CD14-positive monocyte (primary cell): ENCODE measurements around the gene PRMT5. TPM values are rescaled to one million over a fixed set of nuclear protein-coding genes. Genes with fewer than 3 reads are reported as not detected.

Source experiments
- DNase-seq, 3 donors: peaks; one replicate each; pipeline ENCODE4 v3.0.0-alpha.2; 2011 to 2022
- H2AFZ ChIP-seq: 2 replicates; pipeline ENCODE4 v1.6.0; 2012; ENCODE audit warnings: mild to moderate bottlenecking, low read depth, low read length, inconsistent platforms; ENCODE audit not compliant: insufficient read depth, poor library complexity, severe bottlenecking
- H3K27ac ChIP-seq, 2 donors: 1 replicate in 1 of 2; 2 replicates in 1 of 2; pipeline ENCODE4 v1.5.1; 2012 to 2013; ENCODE audit warnings: low read length in 2 of 2, control low read depth in 1 of 2, inconsistent platforms in 1 of 2, low read depth in 1 of 2, mild to moderate bottlenecking in 1 of 2
- H3K27me3 ChIP-seq, 2 donors: one replicate each; pipeline versions ENCODE4 v1.6.0 to v1.6.1; 2011 to 2013; ENCODE audit warnings: low read length in 2 of 2; ENCODE audit not compliant: control insufficient read depth in 2 of 2, insufficient read depth in 2 of 2
- H3K36me3 ChIP-seq, 2 donors: replicated peaks in 1 of 2; 1 replicate in 1 of 2; 2 replicates in 1 of 2; pipeline versions ENCODE4 v1.5.1 to v1.6.1; 2012 to 2013; ENCODE audit warnings: low read length in 2 of 2, control low read depth in 1 of 2, inconsistent platforms in 1 of 2, mild to moderate bottlenecking in 1 of 2; ENCODE audit not compliant: insufficient read depth in 2 of 2, control insufficient read depth in 1 of 2
- H3K4me1 ChIP-seq, 2 donors: 1 replicate in 1 of 2; 2 replicates in 1 of 2; pipeline versions ENCODE4 v1.5.1 to v1.6.1; 2012 to 2013; ENCODE audit warnings: low read length in 2 of 2, control low read depth in 1 of 2, inconsistent platforms in 1 of 2, mild to moderate bottlenecking in 1 of 2, moderate library complexity in 1 of 2; ENCODE audit not compliant: insufficient read depth in 2 of 2, control insufficient read depth in 1 of 2
- H3K4me2 ChIP-seq: replicated peaks from 2 replicates; pipeline ENCODE3; 2012; ENCODE audit warnings: low read length, moderate library complexity, mild to moderate bottlenecking; ENCODE audit not compliant: poor library complexity, severe bottlenecking; ENCODE audit errors: extremely low read depth
- H3K4me3 ChIP-seq, 3 experiments: fragments of 200-600 bp in 1 of 3; sonication (generic) in 1 of 3; replicated peaks in 1 of 3; 1 replicate in 2 of 3; 2 replicates in 1 of 3; pipeline ENCODE4 v1.5.1; 2011 to 2013; ENCODE audit warnings: low read length in 3 of 3, mild to moderate bottlenecking in 3 of 3, control low read depth in 2 of 3, low read depth in 2 of 3, inconsistent platforms in 1 of 3, moderate library complexity in 1 of 3
- H3K79me2 ChIP-seq: 2 replicates; pipeline ENCODE4 v1.6.0; 2012; ENCODE audit warnings: mild to moderate bottlenecking, control low read depth, inconsistent platforms, low read length, moderate library complexity; ENCODE audit not compliant: insufficient read depth
- H3K9ac ChIP-seq: 2 replicates; pipeline ENCODE4 v1.6.0; 2017; ENCODE audit warnings: low read length, mild to moderate bottlenecking; ENCODE audit not compliant: insufficient read depth, poor library complexity, severe bottlenecking
- H3K9me3 ChIP-seq, 2 donors: replicated peaks in 1 of 2; 1 replicate in 1 of 2; 2 replicates in 1 of 2; pipeline versions ENCODE4 v1.5.1 to v1.6.1; 2012 to 2013; ENCODE audit warnings: low read length in 2 of 2, control low read depth in 1 of 2; ENCODE audit not compliant: control insufficient read depth in 1 of 2, insufficient read depth in 1 of 2
- H4K20me1 ChIP-seq: 2 replicates; pipeline ENCODE4 v1.6.0; 2012; ENCODE audit warnings: mild to moderate bottlenecking, low read length, control low read depth, moderate library complexity; ENCODE audit not compliant: insufficient read depth
- H3K27ac Mint-ChIP-seq, 7 donors: one replicate each; pipeline ENCODE4 v1.8.0; 2020; ENCODE audit warnings: mild to moderate bottlenecking in 7 of 7, mixed read lengths in 7 of 7, moderate library complexity in 6 of 7, inconsistent platforms in 2 of 7
- H3K27me3 Mint-ChIP-seq, 3 donors: one replicate each; pipeline ENCODE4 v1.8.0; 2021 to 2022; ENCODE audit warnings: low read depth in 3 of 3, mild to moderate bottlenecking in 3 of 3, mixed read lengths in 3 of 3, moderate library complexity in 3 of 3, inconsistent platforms in 1 of 3
- H3K36me3 Mint-ChIP-seq, 2 donors: one replicate each; pipeline ENCODE4 v1.8.0; 2020; ENCODE audit warnings: mixed read lengths in 2 of 2, inconsistent platforms in 1 of 2, mild to moderate bottlenecking in 1 of 2
- H3K4me1 Mint-ChIP-seq: one replicate; pipeline ENCODE4 v1.8.0; 2020; ENCODE audit warnings: mild to moderate bottlenecking, mixed read lengths
- H3K4me3 Mint-ChIP-seq, 2 donors: one replicate each; pipeline ENCODE4 v1.8.0; 2020; ENCODE audit warnings: mild to moderate bottlenecking in 2 of 2, mixed read lengths in 2 of 2, moderate library complexity in 1 of 2
- H3K9me3 Mint-ChIP-seq, 7 donors: one replicate each; pipeline ENCODE4 v1.8.0; 2020 to 2022; ENCODE audit warnings: mixed read lengths in 7 of 7, mild to moderate bottlenecking in 6 of 7, moderate library complexity in 6 of 7, inconsistent platforms in 2 of 7
- WGBS: methylation state at CpG from one replicate; pipeline ENCODE4 v1.1.5; 2013; ENCODE audit warnings: missing lambda C conversion rate; ENCODE audit not compliant: insufficient coverage; 5-methylcytosine and 5-hydroxymethylcytosine counted together
- intact Hi-C, 2 donors: fragments of 100-400 bp; cut with micrococcal nuclease; formaldehyde crosslinking; loops; one replicate each; pipeline versions ENCODE4 v1.15.0 to v1.15.1; 2023
- polyA plus RNA-seq, 3 donors: library from polyadenylated mRNA; depleted of rRNA in 1 of 3; unstranded in 2 of 3; stranded (reverse) in 1 of 3; fragments of 300-500 nt in 2 of 3; fragments of >200 nt in 1 of 3; fragmentation: Illumina TruSeq in 2 of 3; gene quantifications; 1 replicate in 2 of 3; 2 replicates in 1 of 3; pipeline ENCODE4 v1.2.3, GENCODE V29; 2012 to 2021
- TF ChIP-seq, protein P1 (sequence below): fragments of 200-600 bp; IDR thresholded peaks from one replicate; pipeline ENCODE4 v1.8.0; 2022; ENCODE audit warnings: antibody characterized with exemption, mild to moderate bottlenecking

Gene PRMT5
- polyA plus RNA-seq, 3 donors = 38.7 to 44.4 (median 44.1) TPM

DNA sequence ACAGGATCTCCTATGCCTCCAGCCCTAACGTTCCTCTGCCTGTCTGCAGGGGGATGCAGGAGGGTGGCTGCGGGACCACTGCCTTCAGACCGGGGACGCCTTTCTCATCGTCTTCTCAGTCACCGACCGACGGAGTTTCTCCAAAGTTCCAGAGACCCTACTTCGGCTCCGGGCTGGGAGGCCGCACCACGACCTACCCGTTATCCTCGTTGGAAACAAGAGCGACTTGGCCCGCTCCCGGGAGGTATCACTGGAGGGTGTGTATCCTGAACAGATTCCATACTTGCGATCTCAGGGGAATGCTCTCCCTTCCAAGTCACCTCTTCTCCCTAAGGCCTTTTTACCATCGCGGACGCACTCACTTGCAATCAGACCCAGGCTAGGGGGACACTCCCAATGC lies 43.2 kb downstream of the PRMT5 start:
- Mint-ChIP-seq H3K27ac (peak overlapping the region in 1 of 7 donors; percentile 71), H3K27me3 (peaks cover 31 to 51% (median 31%) of the 10 kb centered on the region in 3 donors), H3K36me3 (peaks cover 6 to 10% of the 10 kb centered on the region in 2 donors), H3K4me3 (peak overlapping the region; percentile 84 to 94), H3K9me3 (peaks cover 0 to 10% (median 3%) of the 10 kb centered on the region in 7 donors), H3K4me1 (peaks cover 29% of the 10 kb centered on the region)
- Histone ChIP-seq H3K4me2 (peak overlapping the region; percentile 77), H3K27me3 (peaks cover 0 to 31% of the 10 kb centered on the region in 2 donors), H3K9ac (no peak overlapping the region), H2AFZ (peak overlapping the region; percentile 80), H3K4me3 (peak overlapping the region in 1 of 3 experiments; percentile 78), H3K27ac (no peak overlapping the region), H3K79me2 (no peaks in the 10 kb centered on the region), H3K36me3 (no peaks in the 10 kb centered on the region), H3K9me3 (no peaks in the 10 kb centered on the region), H3K4me1 (peaks cover 12 to 15% of the 10 kb centered on the region in 2 donors), H4K20me1 (no peaks in the 10 kb centered on the region)
- no peak for DNase-seq
- intact Hi-C loops = no loop called here
- 95% methylated on average over 14 of the region's 21 CpGs for WGBS
- TF ChIP-seq, protein P1, sequence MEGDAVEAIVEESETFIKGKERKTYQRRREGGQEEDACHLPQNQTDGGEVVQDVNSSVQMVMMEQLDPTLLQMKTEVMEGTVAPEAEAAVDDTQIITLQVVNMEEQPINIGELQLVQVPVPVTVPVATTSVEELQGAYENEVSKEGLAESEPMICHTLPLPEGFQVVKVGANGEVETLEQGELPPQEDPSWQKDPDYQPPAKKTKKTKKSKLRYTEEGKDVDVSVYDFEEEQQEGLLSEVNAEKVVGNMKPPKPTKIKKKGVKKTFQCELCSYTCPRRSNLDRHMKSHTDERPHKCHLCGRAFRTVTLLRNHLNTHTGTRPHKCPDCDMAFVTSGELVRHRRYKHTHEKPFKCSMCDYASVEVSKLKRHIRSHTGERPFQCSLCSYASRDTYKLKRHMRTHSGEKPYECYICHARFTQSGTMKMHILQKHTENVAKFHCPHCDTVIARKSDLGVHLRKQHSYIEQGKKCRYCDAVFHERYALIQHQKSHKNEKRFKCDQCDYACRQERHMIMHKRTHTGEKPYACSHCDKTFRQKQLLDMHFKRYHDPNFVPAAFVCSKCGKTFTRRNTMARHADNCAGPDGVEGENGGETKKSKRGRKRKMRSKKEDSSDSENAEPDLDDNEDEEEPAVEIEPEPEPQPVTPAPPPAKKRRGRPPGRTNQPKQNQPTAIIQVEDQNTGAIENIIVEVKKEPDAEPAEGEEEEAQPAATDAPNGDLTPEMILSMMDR = no peak

DNA sequence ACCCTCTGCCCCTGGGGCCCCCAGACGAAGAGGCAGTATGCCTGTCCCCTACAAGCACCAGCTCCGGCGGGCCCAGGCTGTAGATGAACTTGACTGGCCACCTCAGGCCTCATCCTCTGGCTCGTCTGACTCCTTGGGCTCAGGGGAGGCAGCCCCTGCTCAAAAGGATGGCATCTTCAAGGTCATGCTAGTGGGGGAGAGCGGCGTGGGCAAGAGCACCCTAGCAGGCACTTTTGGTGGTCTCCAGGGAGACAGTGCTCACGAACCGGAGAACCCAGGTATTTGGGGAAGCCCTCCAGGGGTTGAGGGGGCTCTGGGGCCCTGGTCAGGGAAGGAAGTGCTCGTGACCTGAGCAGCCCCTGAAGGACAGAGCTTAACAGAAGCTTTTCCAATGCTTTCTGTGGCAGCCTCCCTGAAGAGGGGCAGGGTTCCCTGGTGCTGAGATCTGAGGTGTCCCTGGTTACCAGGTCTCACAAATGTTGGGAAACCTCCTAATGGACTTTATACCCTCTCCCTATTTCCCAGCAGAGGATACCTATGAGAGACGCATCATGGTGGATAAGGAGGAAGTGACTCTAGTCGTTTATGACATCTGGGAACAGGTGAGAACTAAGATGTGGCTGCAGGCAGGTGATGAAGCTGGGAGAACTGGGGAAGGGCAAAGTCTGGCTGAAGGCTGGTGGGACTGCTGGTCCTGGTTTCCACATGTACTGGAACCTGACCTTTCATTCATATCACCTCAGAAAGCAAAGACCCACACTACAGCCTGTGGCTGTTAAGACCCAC lies 44.2 kb downstream of the PRMT5 start:
- Histone ChIP-seq H3K9ac (no peak overlapping the region), H3K79me2 (no peaks in the 10 kb centered on the region), H3K36me3 (no peaks in the 10 kb centered on the region), H4K20me1 (no peaks in the 10 kb centered on the region), H3K4me2 (no peak overlapping the region), H3K27ac (no peak overlapping the region), H3K9me3 (no peaks in the 10 kb centered on the region), H3K27me3 (peaks cover 0 to 31% of the 10 kb centered on the region in 2 donors), H2AFZ (no peak overlapping the region), H3K4me1 (peaks cover 12 to 15% of the 10 kb centered on the region in 2 donors), H3K4me3 (no peak overlapping the region)
- peak overlapping the region in 1 of 2 donors; percentile 56 for H3K4me3 Mint-ChIP-seq
- DNase-seq = no peak
- peaks cover 29% of the 10 kb centered on the region for H3K4me1 Mint-ChIP-seq
- intact Hi-C loops = no loop called here
- peak overlapping the region in 1 of 7 donors; percentile 13 for H3K27ac Mint-ChIP-seq
- peaks cover 31 to 51% (median 34%) of the 10 kb centered on the region in 3 donors for H3K27me3 Mint-ChIP-seq
- TF ChIP-seq, protein P1 = no peak
- H3K9me3 Mint-ChIP-seq = peaks cover 0 to 8% (median 3%) of the 10 kb centered on the region in 7 donors
- WGBS = 89% methylated on average over 9 of the region's 11 CpGs
- H3K36me3 Mint-ChIP-seq = peaks cover 6% of the 10 kb centered on the region in 2 donors
